ENCODE data around the gene OAS2.

OAS2 gene, protein sequence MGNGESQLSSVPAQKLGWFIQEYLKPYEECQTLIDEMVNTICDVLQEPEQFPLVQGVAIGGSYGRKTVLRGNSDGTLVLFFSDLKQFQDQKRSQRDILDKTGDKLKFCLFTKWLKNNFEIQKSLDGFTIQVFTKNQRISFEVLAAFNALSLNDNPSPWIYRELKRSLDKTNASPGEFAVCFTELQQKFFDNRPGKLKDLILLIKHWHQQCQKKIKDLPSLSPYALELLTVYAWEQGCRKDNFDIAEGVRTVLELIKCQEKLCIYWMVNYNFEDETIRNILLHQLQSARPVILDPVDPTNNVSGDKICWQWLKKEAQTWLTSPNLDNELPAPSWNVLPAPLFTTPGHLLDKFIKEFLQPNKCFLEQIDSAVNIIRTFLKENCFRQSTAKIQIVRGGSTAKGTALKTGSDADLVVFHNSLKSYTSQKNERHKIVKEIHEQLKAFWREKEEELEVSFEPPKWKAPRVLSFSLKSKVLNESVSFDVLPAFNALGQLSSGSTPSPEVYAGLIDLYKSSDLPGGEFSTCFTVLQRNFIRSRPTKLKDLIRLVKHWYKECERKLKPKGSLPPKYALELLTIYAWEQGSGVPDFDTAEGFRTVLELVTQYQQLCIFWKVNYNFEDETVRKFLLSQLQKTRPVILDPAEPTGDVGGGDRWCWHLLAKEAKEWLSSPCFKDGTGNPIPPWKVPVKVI

DNA sequence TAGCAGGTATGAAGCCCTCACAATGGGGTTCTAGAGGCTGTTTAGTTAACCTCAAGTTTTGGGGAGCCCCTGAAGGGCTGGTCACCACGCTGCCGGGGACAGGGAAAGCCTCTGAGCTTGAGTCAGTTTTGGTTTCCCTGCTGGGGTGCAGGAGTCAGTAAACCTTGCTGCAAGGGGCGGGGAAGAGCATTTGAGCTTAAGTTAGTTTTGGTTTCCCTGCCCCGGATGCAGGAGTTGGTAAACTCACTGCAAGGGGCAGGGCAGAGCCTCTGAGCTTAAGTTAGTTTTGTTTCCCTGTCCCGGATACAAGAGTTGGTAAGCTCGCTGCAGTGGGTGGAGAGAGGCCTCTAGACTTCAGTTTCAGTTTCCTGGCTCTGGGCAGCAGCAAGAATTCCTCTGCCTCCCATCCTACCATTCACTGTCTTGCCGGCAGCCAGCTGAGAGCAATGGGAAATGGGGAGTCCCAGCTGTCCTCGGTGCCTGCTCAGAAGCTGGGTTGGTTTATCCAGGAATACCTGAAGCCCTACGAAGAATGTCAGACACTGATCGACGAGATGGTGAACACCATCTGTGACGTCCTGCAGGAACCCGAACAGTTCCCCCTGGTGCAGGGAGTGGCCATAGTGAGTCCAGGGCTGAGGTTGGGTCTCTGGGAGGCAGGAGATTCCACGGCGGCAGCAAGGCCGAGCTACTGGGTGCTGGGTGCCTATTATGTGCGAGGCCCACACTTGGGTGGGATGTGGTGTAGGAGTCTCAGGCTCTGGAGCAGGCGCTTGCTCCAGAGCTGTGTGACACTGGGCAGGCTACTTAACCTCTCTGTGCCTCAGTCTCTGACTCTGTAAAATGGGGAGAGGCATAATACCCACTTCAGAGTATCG is at the start of gene OAS2:
OAS2 (plus strand) TSS at position 357 of the 878 bp plus-strand sequence; CDS start at position 447, 90 bp downstream.
- TF ChIP-seq, protein P1, sequence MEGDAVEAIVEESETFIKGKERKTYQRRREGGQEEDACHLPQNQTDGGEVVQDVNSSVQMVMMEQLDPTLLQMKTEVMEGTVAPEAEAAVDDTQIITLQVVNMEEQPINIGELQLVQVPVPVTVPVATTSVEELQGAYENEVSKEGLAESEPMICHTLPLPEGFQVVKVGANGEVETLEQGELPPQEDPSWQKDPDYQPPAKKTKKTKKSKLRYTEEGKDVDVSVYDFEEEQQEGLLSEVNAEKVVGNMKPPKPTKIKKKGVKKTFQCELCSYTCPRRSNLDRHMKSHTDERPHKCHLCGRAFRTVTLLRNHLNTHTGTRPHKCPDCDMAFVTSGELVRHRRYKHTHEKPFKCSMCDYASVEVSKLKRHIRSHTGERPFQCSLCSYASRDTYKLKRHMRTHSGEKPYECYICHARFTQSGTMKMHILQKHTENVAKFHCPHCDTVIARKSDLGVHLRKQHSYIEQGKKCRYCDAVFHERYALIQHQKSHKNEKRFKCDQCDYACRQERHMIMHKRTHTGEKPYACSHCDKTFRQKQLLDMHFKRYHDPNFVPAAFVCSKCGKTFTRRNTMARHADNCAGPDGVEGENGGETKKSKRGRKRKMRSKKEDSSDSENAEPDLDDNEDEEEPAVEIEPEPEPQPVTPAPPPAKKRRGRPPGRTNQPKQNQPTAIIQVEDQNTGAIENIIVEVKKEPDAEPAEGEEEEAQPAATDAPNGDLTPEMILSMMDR (IDR thresholded peaks at IDR 0.05) = no peak

GRCh38 chr12:112928978-112929377 is 49.3 kb upstream of the OAS2 start:
- TF ChIP-seq, protein P1 (IDR thresholded peaks at IDR 0.05) = no peak

- TF ChIP-seq, protein P1 (IDR thresholded peaks at IDR 0.05) = no peak
Measured at GRCh38 chr12:112929715-112930114, 48.6 kb upstream of the OAS2 start.

- TF ChIP-seq, protein P1 (IDR thresholded peaks at IDR 0.05) = no peak
Measured at GRCh38 chr12:112930350-112930749, 48.0 kb upstream of the OAS2 start.

DNA sequence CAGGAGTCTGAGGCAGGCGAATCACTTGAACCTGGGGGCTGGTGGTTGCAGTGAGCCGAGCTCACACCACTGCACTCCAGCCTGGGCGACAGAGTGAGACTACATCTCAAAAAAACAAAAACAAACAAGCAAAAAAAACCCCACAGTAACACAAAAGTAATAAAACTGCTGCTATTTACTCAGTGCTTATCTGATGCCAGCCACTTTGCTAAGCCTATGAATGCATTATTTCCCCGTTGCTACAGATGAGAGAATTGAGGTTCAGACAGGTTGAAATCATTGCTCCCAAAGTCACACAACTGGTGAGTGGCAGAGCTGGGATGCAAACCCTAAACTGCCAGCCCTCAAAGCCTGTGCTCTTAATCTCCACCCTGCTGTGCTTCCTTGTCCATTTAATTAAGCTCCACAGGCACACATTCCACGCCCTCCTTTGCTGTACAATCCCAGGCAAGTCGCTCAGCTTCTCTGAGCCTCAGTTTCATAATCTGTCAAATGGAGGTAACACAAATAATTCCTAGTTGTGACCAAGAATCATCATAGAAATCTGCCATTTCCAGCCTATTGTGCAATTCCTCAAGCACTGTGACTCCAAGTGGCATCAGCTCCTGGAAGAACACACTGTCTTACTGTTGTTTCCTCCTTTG is 45.7 kb upstream of the OAS2 start:
- TF ChIP-seq, protein P1 (IDR thresholded peaks at IDR 0.05) = no peak

- TF ChIP-seq, protein P1 (IDR thresholded peaks at IDR 0.05) = no peak
Measured at GRCh38 chr12:112933129-112933505, 45.2 kb upstream of the OAS2 start.

GRCh38 chr12:112936264-112936663 is 42.1 kb upstream of the OAS2 start:
- TF ChIP-seq, protein P1 (IDR thresholded peaks at IDR 0.05) = no peak
